GM12878 (cell line): ENCODE results near the gene KIAA1217. TPM values are rescaled to one million over a fixed set of nuclear protein-coding genes. Genes with fewer than 3 reads are reported as not detected.

ENCODE experiments used
- BCL11A ChIP-seq: IDR thresholded peaks from 2 replicates; pipeline ENCODE4 v1.6.1; 2011; ENCODE audit warnings: low read depth, low read length
- BRCA1 ChIP-seq: IDR thresholded peaks from 2 replicates; pipeline ENCODE4 v1.6.1; 2011; ENCODE audit warnings: low read depth, low read length, improper control_type of control experiment
- CBX3 ChIP-seq: fragments of 200-600 bp; sonication (generic); IDR thresholded peaks from 2 replicates; pipeline ENCODE4 v1.6.1; 2016; ENCODE audit warnings: low read depth, borderline replicate concordance
- CUX1 ChIP-seq: IDR thresholded peaks from 2 replicates; pipeline ENCODE4 v1.6.1; 2012; ENCODE audit warnings: improper control_type of control experiment, low read depth, low read length; ENCODE audit not compliant: insufficient replicate concordance
- IRF3 ChIP-seq: fragments of 450-650 bp; IDR thresholded peaks from 2 replicates; pipeline ENCODE4 v1.6.1; 2014; ENCODE audit warnings: mild to moderate bottlenecking
- IRF5 ChIP-seq: fragments of 450-650 bp; IDR thresholded peaks from 2 replicates; pipeline ENCODE4 v1.6.1; 2017; ENCODE audit warnings: borderline replicate concordance
- POU2F2 ChIP-seq: IDR thresholded peaks from 3 replicates; pipeline ENCODE4 v1.6.1; 2011; ENCODE audit warnings: low read depth, mild to moderate bottlenecking, low read length, borderline replicate concordance
- RELA ChIP-seq: fragments of 450-650 bp; IDR thresholded peaks from 2 replicates; pipeline ENCODE4 v1.8.0; 2014; ENCODE audit warnings: borderline replicate concordance; ENCODE audit not compliant: partially characterized antibody
- SUZ12 ChIP-seq: fragments of 200-600 bp; sonication (generic); IDR thresholded peaks from one replicate; pipeline ENCODE4 v1.6.1; 2018; ENCODE audit warnings: antibody characterized with exemption, mild to moderate bottlenecking; ENCODE audit not compliant: unreplicated experiment
- ZBED1 ChIP-seq: IDR thresholded peaks from 2 replicates; pipeline ENCODE4 v1.6.1; 2016; ENCODE audit warnings: borderline replicate concordance
- ZBTB40 ChIP-seq: fragments of 450-650 bp; IDR thresholded peaks from 2 replicates; pipeline ENCODE4 v1.6.1; 2016; ENCODE audit warnings: mild to moderate bottlenecking, moderate library complexity, borderline replicate concordance
- ZNF592 ChIP-seq: fragments of 450-650 bp; IDR thresholded peaks from 2 replicates; pipeline ENCODE4 v1.6.1; 2017; ENCODE audit warnings: mild to moderate bottlenecking, moderate library complexity
- ZSCAN29 ChIP-seq: fragments of 450-650 bp; IDR thresholded peaks from 2 replicates; pipeline ENCODE4 v1.6.1; 2017; ENCODE audit warnings: mild to moderate bottlenecking, moderate library complexity
- polyA plus RNA-seq, 11 experiments: library from polyadenylated mRNA; depleted of rRNA in 4 of 11; unstranded in 6 of 11; stranded (reverse) in 5 of 11; fragments of >200 nt; fragmentation: Nextera tagmentation in 4 of 11; fragmentation: Illumina TruSeq in 1 of 11; extraction: Ambion mirVana in 4 of 11; extraction: Trizol in 1 of 11; gene quantifications; 1 replicate in 1 of 11; 2 replicates in 10 of 11; pipeline versions ENCODE4 v1.2.1 to v1.2.3, GENCODE V29; 2011 to 2016; ENCODE audit warnings: inconsistent platforms in 2 of 11, missing spikeins in 2 of 11, low read depth in 1 of 11
- total RNA-seq, 4 experiments: library from RNA; depleted of rRNA in 3 of 4; stranded (reverse); fragments of >200 nt in 3 of 4; fragmentation: Illumina TruSeq in 1 of 4; extraction: Trizol in 1 of 4; gene quantifications; 2 replicates each; pipeline versions ENCODE4 v1.2.1 to v1.2.3, GENCODE V29; 2013 to 2021

KIAA1217 gene
- total and polyA plus RNA-seq, 10 of the 15 experiments (the other 5 are each of a cell fraction or from before 2014, with no cell fraction given), result 0.57 to 3.8 (median 2.1) TPM

GRCh38 chr10:24383681-24384106 is 174.8 kb downstream of the KIAA1217 start (continued):
- TF ChIP-seq BCL11A, result peak; percentile 95
- TF ChIP-seq CBX3, result no peak
- TF ChIP-seq BRCA1, result no peak
- TF ChIP-seq CUX1, result no peak
- no peak for TF ChIP-seq IRF3
- peak; percentile 98 for TF ChIP-seq RELA
- no peak for TF ChIP-seq IRF5
- TF ChIP-seq ZBED1, result peak; percentile 82; the same call in 1 of the 2 replicates
- peak; percentile 97 for TF ChIP-seq POU2F2
- no peak for TF ChIP-seq ZSCAN29
- TF ChIP-seq SUZ12, result no peak
- no peak for TF ChIP-seq ZNF592
- no peak for TF ChIP-seq ZBTB40
